H9 (cell line): ENCODE measurements around the gene VAV2. TPM values are rescaled to one million over a fixed set of nuclear protein-coding genes. Genes with fewer than 3 reads are reported as not detected.
A peak's percentile ranks its signal among the peaks of the same experiment; 100 is the strongest.

Source experiments
- DNase-seq: peaks from one replicate; pipeline ENCODE4 v3.0.0-alpha.2; 2017
- H2AFZ ChIP-seq: one replicate; pipeline ENCODE4 v1.6.1; 2013; ENCODE audit warnings: mild to moderate bottlenecking, low read length, control low read depth, moderate library complexity
- H2AK5ac ChIP-seq: 2 replicates; pipeline ENCODE4 v1.6.1; 2013; ENCODE audit warnings: low read length, control low read depth, mixed read lengths; ENCODE audit not compliant: insufficient read length
- H2BK120ac ChIP-seq: one replicate; pipeline ENCODE4 v1.6.1; 2013; ENCODE audit warnings: low read depth, mild to moderate bottlenecking, low read length, control low read depth, inconsistent platforms; ENCODE audit not compliant: poor library complexity, severe bottlenecking
- H2BK12ac ChIP-seq: 2 replicates; pipeline ENCODE4 v1.6.1; 2013; ENCODE audit warnings: low read length, control low read depth, mixed read lengths, low read depth; ENCODE audit not compliant: insufficient read length
- H2BK15ac ChIP-seq: 2 replicates; pipeline ENCODE4 v1.6.1; 2013; ENCODE audit warnings: low read depth, low read length, control low read depth
- H2BK20ac ChIP-seq: one replicate; pipeline ENCODE4 v1.6.1; 2013; ENCODE audit warnings: low read depth, mild to moderate bottlenecking, low read length, control low read depth, inconsistent platforms; ENCODE audit not compliant: poor library complexity, severe bottlenecking
- H2BK5ac ChIP-seq: 2 replicates; pipeline ENCODE4 v1.6.1; 2013; ENCODE audit warnings: low read length, control low read depth, mixed read lengths; ENCODE audit not compliant: insufficient read length
- H3K14ac ChIP-seq: 2 replicates; pipeline ENCODE4 v1.6.1; 2013; ENCODE audit warnings: low read length, control low read depth; ENCODE audit not compliant: insufficient read depth
- H3K18ac ChIP-seq: 2 replicates; pipeline ENCODE4 v1.6.1; 2013; ENCODE audit warnings: low read depth, mild to moderate bottlenecking, mixed read lengths, low read length, control low read depth; ENCODE audit not compliant: insufficient read length
- H3K23ac ChIP-seq: 2 replicates; pipeline ENCODE4 v1.6.1; 2013; ENCODE audit warnings: low read length, control low read depth, mixed read lengths, low read depth; ENCODE audit not compliant: insufficient read length
- H3K23me2 ChIP-seq: 2 replicates; pipeline ENCODE4 v1.6.1; 2013; ENCODE audit warnings: low read depth, mild to moderate bottlenecking, mixed read lengths, low read length, control low read depth; ENCODE audit not compliant: insufficient read length, poor library complexity, severe bottlenecking
- H3K27ac ChIP-seq: 2 replicates; pipeline ENCODE4 v1.5.1; 2013; ENCODE audit warnings: low read length, control low read depth, mixed read lengths, low read depth; ENCODE audit not compliant: insufficient read length
- H3K27me3 ChIP-seq: 2 replicates; pipeline ENCODE4 v1.6.1; 2013; ENCODE audit warnings: low read length, control low read depth, inconsistent platforms; ENCODE audit not compliant: insufficient read depth
- H3K4ac ChIP-seq: 2 replicates; pipeline ENCODE4 v1.6.1; 2013; ENCODE audit warnings: low read depth, mild to moderate bottlenecking, control low read depth, inconsistent platforms, low read length, moderate library complexity
- H3K4me1 ChIP-seq: 2 replicates; pipeline ENCODE4 v1.6.1; 2013; ENCODE audit warnings: low read length, control low read depth, inconsistent platforms; ENCODE audit not compliant: insufficient read depth
- H3K4me2 ChIP-seq: 2 replicates; pipeline ENCODE4 v1.6.1; 2013; ENCODE audit warnings: low read length, control low read depth, mixed read lengths; ENCODE audit not compliant: insufficient read length, insufficient read depth
- H3K56ac ChIP-seq: 2 replicates; pipeline ENCODE4 v1.6.1; 2013; ENCODE audit warnings: low read depth, mild to moderate bottlenecking, mixed read lengths, low read length, control low read depth; ENCODE audit not compliant: insufficient read length
- H3K79me1 ChIP-seq: 2 replicates; pipeline ENCODE4 v1.6.1; 2013; ENCODE audit warnings: low read depth, mild to moderate bottlenecking, moderate library complexity, low read length, control low read depth, inconsistent platforms; ENCODE audit not compliant: insufficient read depth, poor library complexity, severe bottlenecking
- H3K79me2 ChIP-seq: 2 replicates; pipeline ENCODE4 v1.6.1; 2013; ENCODE audit warnings: low read length, control low read depth, inconsistent platforms; ENCODE audit not compliant: insufficient read depth
- H3K9ac ChIP-seq: 2 replicates; pipeline ENCODE4 v1.6.1; 2013; ENCODE audit warnings: low read length, control low read depth, mixed read lengths; ENCODE audit not compliant: insufficient read length; ENCODE audit errors: extremely low read depth
- H3K9me3 ChIP-seq: one replicate; pipeline ENCODE4 v1.6.1; 2013; ENCODE audit warnings: low read depth, low read length, inconsistent platforms; ENCODE audit not compliant: control insufficient read depth
- H3T11ph ChIP-seq: one replicate; pipeline ENCODE4 v1.6.1; 2013; ENCODE audit warnings: mild to moderate bottlenecking, low read length, control low read depth, inconsistent platforms
- H4K20me1 ChIP-seq: one replicate; pipeline ENCODE4 v1.6.1; 2013; ENCODE audit not compliant: control insufficient read depth, insufficient read length, insufficient read depth
- H4K5ac ChIP-seq: 2 replicates; pipeline ENCODE4 v1.6.1; 2013; ENCODE audit warnings: low read depth, mild to moderate bottlenecking, mixed read lengths, low read length, control low read depth; ENCODE audit not compliant: insufficient read length
- H4K8ac ChIP-seq: replicated peaks from 2 replicates; pipeline ENCODE4 v1.6.1; 2013; ENCODE audit warnings: low read length, control low read depth, mixed read lengths, low read depth; ENCODE audit not compliant: insufficient read length
- H4K91ac ChIP-seq: 2 replicates; pipeline ENCODE4 v1.6.1; 2013; ENCODE audit warnings: low read depth, mild to moderate bottlenecking, moderate library complexity, mixed read lengths, low read length, control low read depth; ENCODE audit not compliant: insufficient read length
- H3K27ac Mint-ChIP-seq, 3 experiments: 2 replicates in 2 of 3; 3 replicates in 1 of 3; pipeline ENCODE4 v1.8.0; 2020 to 2021; ENCODE audit warnings: mixed read lengths in 3 of 3, mild to moderate bottlenecking in 1 of 3, moderate library complexity in 1 of 3
- H3K27me3 Mint-ChIP-seq: 2 replicates; pipeline ENCODE4 v1.8.0; 2021; ENCODE audit warnings: low read depth, mild to moderate bottlenecking, moderate library complexity, mixed read lengths
- H3K36me3 Mint-ChIP-seq, 3 experiments: 2 replicates in 2 of 3; 3 replicates in 1 of 3; pipeline ENCODE4 v1.8.0; 2020 to 2021; ENCODE audit warnings: low read depth in 3 of 3, mixed read lengths in 3 of 3; ENCODE audit not compliant: insufficient read depth in 1 of 3
- H3K4me1 Mint-ChIP-seq, 2 experiments: 2 replicates each; pipeline ENCODE4 v1.8.0; 2020; ENCODE audit warnings: mixed read lengths in 2 of 2
- H3K4me3 Mint-ChIP-seq, 2 experiments: 2 replicates in 1 of 2; 3 replicates in 1 of 2; pipeline ENCODE4 v1.8.0; 2020 to 2021; ENCODE audit warnings: mild to moderate bottlenecking in 2 of 2, mixed read lengths in 2 of 2, moderate library complexity in 1 of 2
- H3K9me3 Mint-ChIP-seq, 2 experiments: 2 replicates in 1 of 2; 3 replicates in 1 of 2; pipeline ENCODE4 v1.8.0; 2020; ENCODE audit warnings: mild to moderate bottlenecking in 2 of 2, mixed read lengths in 2 of 2, moderate library complexity in 1 of 2
- whole genome bisulfite sequencing: extraction: QIAGEN DNeasy Blood & Tissue Kit; methylation state at CpG from one replicate; pipeline ENCODE4 v1.1.7; 2013; ENCODE audit warnings: missing lambda C conversion rate, low lambda C conversion rate, mixed read lengths; ENCODE audit not compliant: insufficient read length; ENCODE audit errors: extremely low coverage; 5-methylcytosine and 5-hydroxymethylcytosine counted together
- total RNA-seq: library from RNA; stranded (reverse); gene quantifications from 2 replicates; pipeline ENCODE4 v1.2.1, GENCODE V29; 2021
- TF ChIP-seq, protein P1 (sequence below): fragments of 200-600 bp; sonication (generic); conservative IDR thresholded peaks from 3 replicates; pipeline ENCODE4 v1.8.0; 2021; ENCODE audit warnings: antibody characterized with exemption, mild to moderate bottlenecking

Gene VAV2
- total RNA-seq, 1 experiment from 2014 or later: 58.7 TPM

- no peak overlapping the region for H2AK5ac ChIP-seq
- Mint-ChIP-seq H3K4me1 (peaks cover 40 to 64% of the 10 kb centered on the region in 2 experiments), H3K9me3 (no peaks in the 10 kb centered on the region), H3K27ac (peak overlapping the region in 1 of 3 experiments; percentile 21; a peak in 1 of 7 replicates), H3K36me3 (no peaks in the 10 kb centered on the region), H3K4me3 (no peak overlapping the region), H3K27me3 (no peaks in the 10 kb centered on the region; the same call in none of the 2 replicates)
- no peak overlapping the region for H3K9ac ChIP-seq
- no peaks in the 10 kb centered on the region for H3K9me3 ChIP-seq
- no peak overlapping the region for H3K23ac ChIP-seq
- no peak overlapping the region for H2BK20ac ChIP-seq
- peaks cover 3% of the 10 kb centered on the region; the same call in 1 of the 2 replicates for H3K4me1 ChIP-seq
- no peak overlapping the region for H3T11ph ChIP-seq
- no peak overlapping the region for H4K91ac ChIP-seq
- no peak overlapping the region for H3K4ac ChIP-seq
- H3K14ac ChIP-seq: no peak overlapping the region; the same call in 1 of the 2 replicates
- peaks cover 2% of the 10 kb centered on the region; the same call in 1 of the 2 replicates for H3K79me2 ChIP-seq
- no peaks in the 10 kb centered on the region for H4K20me1 ChIP-seq
- no peak overlapping the region for H2BK15ac ChIP-seq
- no peaks in the 10 kb centered on the region for H3K23me2 ChIP-seq
- no peak overlapping the region for H3K18ac ChIP-seq
- H2BK12ac ChIP-seq: no peak overlapping the region
- H2AFZ ChIP-seq: no peak overlapping the region
- H3K27me3 ChIP-seq: no peaks in the 10 kb centered on the region
- H2BK120ac ChIP-seq: no peak overlapping the region
- no peak overlapping the region for H4K8ac ChIP-seq
- H2BK5ac ChIP-seq: no peak overlapping the region
- no peak overlapping the region for H3K27ac ChIP-seq
- H3K4me2 ChIP-seq: no peak overlapping the region
- DNase-seq: no peak
- WGBS: no CpG with 5 or more reads among the region's 13 CpGs
- H4K5ac ChIP-seq: no peak overlapping the region
- no peak overlapping the region for H3K56ac ChIP-seq
- H3K79me1 ChIP-seq: peaks cover 3% of the 10 kb centered on the region
- TF ChIP-seq, protein P1, sequence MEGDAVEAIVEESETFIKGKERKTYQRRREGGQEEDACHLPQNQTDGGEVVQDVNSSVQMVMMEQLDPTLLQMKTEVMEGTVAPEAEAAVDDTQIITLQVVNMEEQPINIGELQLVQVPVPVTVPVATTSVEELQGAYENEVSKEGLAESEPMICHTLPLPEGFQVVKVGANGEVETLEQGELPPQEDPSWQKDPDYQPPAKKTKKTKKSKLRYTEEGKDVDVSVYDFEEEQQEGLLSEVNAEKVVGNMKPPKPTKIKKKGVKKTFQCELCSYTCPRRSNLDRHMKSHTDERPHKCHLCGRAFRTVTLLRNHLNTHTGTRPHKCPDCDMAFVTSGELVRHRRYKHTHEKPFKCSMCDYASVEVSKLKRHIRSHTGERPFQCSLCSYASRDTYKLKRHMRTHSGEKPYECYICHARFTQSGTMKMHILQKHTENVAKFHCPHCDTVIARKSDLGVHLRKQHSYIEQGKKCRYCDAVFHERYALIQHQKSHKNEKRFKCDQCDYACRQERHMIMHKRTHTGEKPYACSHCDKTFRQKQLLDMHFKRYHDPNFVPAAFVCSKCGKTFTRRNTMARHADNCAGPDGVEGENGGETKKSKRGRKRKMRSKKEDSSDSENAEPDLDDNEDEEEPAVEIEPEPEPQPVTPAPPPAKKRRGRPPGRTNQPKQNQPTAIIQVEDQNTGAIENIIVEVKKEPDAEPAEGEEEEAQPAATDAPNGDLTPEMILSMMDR: no peak
These were observed 154.2 kb downstream of the VAV2 start for GRCh38 chr9:133837627-133838597.
